ENCODE results near the gene ANKRD33B.
A peak's percentile ranks its signal among the peaks of the same experiment; 100 is the strongest.

ANKRD33B gene

GRCh38 chr5:10577371-10578292, 13.8 kb downstream of the ANKRD33B start:
- peak overlapping the region; percentile 71 for H3K4me2 ChIP-seq
- peak overlapping the region; percentile 36 for H3K27ac ChIP-seq
- H3K4me1 ChIP-seq = peaks cover 74% of the 10 kb centered on the region
- H3K27me3 ChIP-seq = no peaks in the 10 kb centered on the region
- H3K9ac ChIP-seq = no peak overlapping the region
- no peak overlapping the region for H3K4me3 ChIP-seq
- H4K20me1 ChIP-seq = peaks cover 91% of the 10 kb centered on the region
- H3K9me3 ChIP-seq = peaks cover 5% of the 10 kb centered on the region; the same call in 1 of the 2 replicates
- H3K36me3 ChIP-seq = peaks cover 37% of the 10 kb centered on the region
- no peak for TF ChIP-seq Cebpa-rat (IDR thresholded peaks at IDR 0.05)

GRCh38 chr5:10578293-10578665, 14.4 kb downstream of the ANKRD33B start:
- Histone ChIP-seq H3K9me3 (peaks cover 5% of the 10 kb centered on the region; the same call in 1 of the 2 replicates), H3K4me2 (peak overlapping the region; percentile 71), H3K36me3 (peaks cover 31% of the 10 kb centered on the region), H4K20me1 (peaks cover 91% of the 10 kb centered on the region), H3K27ac (peak overlapping the region; percentile 36), H3K4me3 (no peak overlapping the region), H3K9ac (no peak overlapping the region), H3K4me1 (peaks cover 74% of the 10 kb centered on the region), H3K27me3 (no peaks in the 10 kb centered on the region)
- TF ChIP-seq Cebpa-rat (IDR thresholded peaks at IDR 0.05) = no peak

GRCh38 chr5:10578869-10579268, 15.0 kb downstream of the ANKRD33B start:
- peaks cover 93% of the 10 kb centered on the region for H4K20me1 ChIP-seq
- no peaks in the 10 kb centered on the region for H3K27me3 ChIP-seq
- peaks cover 78% of the 10 kb centered on the region for H3K4me1 ChIP-seq
- no peak overlapping the region for H3K4me3 ChIP-seq
- peaks cover 5% of the 10 kb centered on the region; the same call in 1 of the 2 replicates for H3K9me3 ChIP-seq
- no peak for TF ChIP-seq Cebpa-rat (IDR thresholded peaks at IDR 0.05)
- no peak overlapping the region for H3K9ac ChIP-seq
- H3K27ac ChIP-seq = no peak overlapping the region
- H3K36me3 ChIP-seq = peaks cover 27% of the 10 kb centered on the region
- peak overlapping the region; percentile 71 for H3K4me2 ChIP-seq

GRCh38 chr5:10579536-10580521, 16.0 kb downstream of the ANKRD33B start:
- H3K9ac ChIP-seq = no peak overlapping the region
- H3K4me2 ChIP-seq = 0 out of 2 replicates have a peak overlapping the region, but pooled peaks have one; percentile 1
- peaks cover 88% of the 10 kb centered on the region for H3K4me1 ChIP-seq
- H4K20me1 ChIP-seq = peaks cover 98% of the 10 kb centered on the region
- H3K4me3 ChIP-seq = no peak overlapping the region
- TF ChIP-seq Cebpa-rat (IDR thresholded peaks at IDR 0.05) = no peak
- H3K27me3 ChIP-seq = no peaks in the 10 kb centered on the region
- H3K9me3 ChIP-seq = peaks cover 5% of the 10 kb centered on the region; the same call in 1 of the 2 replicates
- H3K36me3 ChIP-seq = peaks cover 27% of the 10 kb centered on the region
- no peak overlapping the region for H3K27ac ChIP-seq

GRCh38 chr5:10580531-10581423, 16.9 kb downstream of the ANKRD33B start:
- no peaks in the 10 kb centered on the region for H3K27me3 ChIP-seq
- H3K27ac ChIP-seq = no peak overlapping the region
- TF ChIP-seq Cebpa-rat (IDR thresholded peaks at IDR 0.05) = no peak
- H3K36me3 ChIP-seq = peaks cover 29% of the 10 kb centered on the region
- peaks cover 100% of the 10 kb centered on the region for H4K20me1 ChIP-seq
- no peak overlapping the region for H3K9ac ChIP-seq
- H3K4me3 ChIP-seq = no peak overlapping the region
- peak overlapping the region; percentile 68 for H3K4me2 ChIP-seq
- H3K9me3 ChIP-seq = peaks cover 5% of the 10 kb centered on the region; the same call in 1 of the 2 replicates
- H3K4me1 ChIP-seq = peaks cover 97% of the 10 kb centered on the region

GRCh38 chr5:10581424-10581748, 17.5 kb downstream of the ANKRD33B start:
- peaks cover 100% of the 10 kb centered on the region for H4K20me1 ChIP-seq
- peak overlapping the region; percentile 68 for H3K4me2 ChIP-seq
- H3K27ac ChIP-seq = no peak overlapping the region
- H3K4me3 ChIP-seq = no peak overlapping the region
- peaks cover 28% of the 10 kb centered on the region for H3K36me3 ChIP-seq
- no peak overlapping the region for H3K9ac ChIP-seq
- no peak for TF ChIP-seq Cebpa-rat (IDR thresholded peaks at IDR 0.05)
- peaks cover 97% of the 10 kb centered on the region for H3K4me1 ChIP-seq
- peaks cover 5% of the 10 kb centered on the region; the same call in 1 of the 2 replicates for H3K9me3 ChIP-seq
- no peaks in the 10 kb centered on the region for H3K27me3 ChIP-seq

GRCh38 chr5:10581867-10582511, 18.1 kb downstream of the ANKRD33B start:
- Histone ChIP-seq H3K4me2 (peak overlapping the region; percentile 68), H3K36me3 (peaks cover 23% of the 10 kb centered on the region), H3K4me1 (peaks cover 98% of the 10 kb centered on the region)

GRCh38 chr5:10582512-10582897, 18.6 kb downstream of the ANKRD33B start:
- H3K9ac ChIP-seq = no peak overlapping the region
- H3K4me2 ChIP-seq = peak overlapping the region; percentile 68
- TF ChIP-seq Cebpa-rat (IDR thresholded peaks at IDR 0.05) = no peak
- no peaks in the 10 kb centered on the region for H3K9me3 ChIP-seq
- H3K27me3 ChIP-seq = no peaks in the 10 kb centered on the region
- H3K27ac ChIP-seq = no peak overlapping the region
- peaks cover 100% of the 10 kb centered on the region for H4K20me1 ChIP-seq
- H3K36me3 ChIP-seq = peaks cover 23% of the 10 kb centered on the region
- no peak overlapping the region for H3K4me3 ChIP-seq
- peaks cover 96% of the 10 kb centered on the region for H3K4me1 ChIP-seq

More at GRCh38 chr5:10581867-10582511, 18.1 kb downstream of the ANKRD33B start:
- H4K20me1 ChIP-seq = peaks cover 100% of the 10 kb centered on the region
- no peaks in the 10 kb centered on the region for H3K9me3 ChIP-seq
- H3K9ac ChIP-seq = no peak overlapping the region
- no peaks in the 10 kb centered on the region for H3K27me3 ChIP-seq
- H3K4me3 ChIP-seq = no peak overlapping the region
- 0 out of 2 replicates have a peak overlapping the region, but pooled peaks have one; percentile 18 for H3K27ac ChIP-seq
- TF ChIP-seq Cebpa-rat (IDR thresholded peaks at IDR 0.05) = no peak

Data from BLaER1 (cell line).